Keratinocyte (primary cell): Measurements from ENCODE around the gene OPTN. TPM values are rescaled to one million over a fixed set of nuclear protein-coding genes. Genes with fewer than 3 reads are reported as not detected.
"Not testable (repeated sequence)": the region's sequence is repeated elsewhere in the genome, so short reads cannot be mapped to it uniquely, and the experiment has no call there.

ENCODE experiments used
- DNase-seq: peaks from one replicate; pipeline ENCODE4 v3.0.0-alpha.2; 2011; ENCODE audit warnings: low read depth, missing footprints, low spot score
- FAIRE-seq: peaks from 2 replicates; lab custom pipeline; 2011; peaks lifted over from hg19 to GRCh38; lab: Jason Lieb, UNC
- H2AFZ ChIP-seq: 2 replicates; pipeline ENCODE4 v1.6.0; 2012; ENCODE audit warnings: low read length, control low read depth, inconsistent platforms; ENCODE audit not compliant: control insufficient read depth
- H3K27ac ChIP-seq: 2 replicates; pipeline ENCODE4 v1.5.1; 2011; ENCODE audit warnings: low read length; ENCODE audit not compliant: control insufficient read depth, insufficient read depth
- H3K27me3 ChIP-seq: 3 replicates; pipeline ENCODE4 v1.6.0; 2011; ENCODE audit warnings: low read length; ENCODE audit not compliant: control insufficient read depth, insufficient read depth; ENCODE audit errors: extremely low read depth
- H3K36me3 ChIP-seq, 2 experiments: 2 replicates in 1 of 2; 3 replicates in 1 of 2; pipeline ENCODE4 v1.5.1; 2011; ENCODE audit warnings: low read length in 2 of 2, mild to moderate bottlenecking in 1 of 2; ENCODE audit not compliant: control insufficient read depth in 2 of 2, insufficient read depth in 2 of 2; ENCODE audit errors: extremely low read depth in 1 of 2
- H3K4me1 ChIP-seq: 3 replicates; pipeline ENCODE4 v1.5.1; 2011; ENCODE audit warnings: low read length; ENCODE audit not compliant: control insufficient read depth, insufficient read depth; ENCODE audit errors: extremely low read depth
- H3K4me2 ChIP-seq: 3 replicates; pipeline ENCODE4 v1.6.0; 2011; ENCODE audit warnings: low read depth, low read length; ENCODE audit not compliant: control insufficient read depth, insufficient read depth; ENCODE audit errors: extremely low read depth
- H3K4me3 ChIP-seq, 3 experiments: fragments of 200-600 bp in 1 of 3; sonication (generic) in 1 of 3; 2 replicates in 2 of 3; 3 replicates in 1 of 3; pipeline ENCODE4 v1.5.1; 2011 to 2016; ENCODE audit warnings: low read length in 3 of 3, mild to moderate bottlenecking in 3 of 3, control low read depth in 2 of 3, inconsistent platforms in 1 of 3, low read depth in 1 of 3, mixed read lengths in 1 of 3, mixed run types in 1 of 3, moderate library complexity in 1 of 3; ENCODE audit not compliant: control insufficient read depth in 2 of 3, insufficient read depth in 2 of 3; ENCODE audit errors: extremely low read depth in 1 of 3
- H3K79me2 ChIP-seq: 2 replicates; pipeline ENCODE4 v1.6.0; 2012; ENCODE audit warnings: low read length; ENCODE audit not compliant: control insufficient read depth, insufficient read depth
- H3K9ac ChIP-seq: 3 replicates; pipeline ENCODE4 v1.6.0; 2011; ENCODE audit warnings: low read length; ENCODE audit not compliant: control insufficient read depth, insufficient read depth; ENCODE audit errors: extremely low read depth
- H3K9me1 ChIP-seq: 3 replicates; pipeline ENCODE4 v1.6.0; 2011; ENCODE audit warnings: low read length; ENCODE audit not compliant: control insufficient read depth, insufficient read depth; ENCODE audit errors: extremely low read depth
- H3K9me3 ChIP-seq: 2 replicates; pipeline ENCODE4 v1.5.1; 2012; ENCODE audit warnings: low read depth, low read length; ENCODE audit not compliant: control insufficient read depth
- H4K20me1 ChIP-seq: 3 replicates; pipeline ENCODE4 v1.6.0; 2011; ENCODE audit warnings: low read length; ENCODE audit not compliant: control insufficient read depth, insufficient read depth; ENCODE audit errors: extremely low read depth
- CTCF ChIP-seq, 3 experiments: IDR thresholded peaks in 1 of 3; conservative IDR thresholded peaks in 1 of 3; optimal IDR thresholded peaks in 1 of 3; 2 replicates in 2 of 3; 3 replicates in 1 of 3; pipeline versions ENCODE3 to v1.5.1; 2011; ENCODE audit warnings: low read length in 3 of 3, mild to moderate bottlenecking in 3 of 3, moderate library complexity in 2 of 3, control low read depth in 1 of 3, inconsistent platforms in 1 of 3; ENCODE audit not compliant: insufficient read depth in 2 of 3; ENCODE audit errors: extremely low read depth in 1 of 3
- EZH2 ChIP-seq: IDR thresholded peaks from one replicate; pipeline ENCODE4 v1.6.1; 2012; ENCODE audit warnings: inconsistent platforms, mild to moderate bottlenecking, low read length, moderate library complexity
- dilution Hi-C: fragments of 300-500 bp; cut with MboI; formaldehyde crosslinking; loops from one replicate; pipeline ENCODE4 v1.7.0; 2020; ENCODE audit warnings: low sequenced_read_pairs; ENCODE audit not compliant: extremely low pct_ligation_motif_present
- polyA minus RNA-seq, 3 experiments: library from RNA; depleted of rRNA, polyadenylated mRNA; stranded (reverse); fragments of >200 nt; gene quantifications; 1 replicate in 1 of 3; 2 replicates in 1 of 3; 3 replicates in 1 of 3; pipeline ENCODE4 v1.2.3, GENCODE V29; 2011
- polyA plus RNA-seq, 5 experiments: library from polyadenylated mRNA; depleted of rRNA in 3 of 5; stranded (reverse) in 3 of 5; stranded (forward) in 1 of 5; unstranded in 1 of 5; fragments of >200 nt; gene quantifications; 1 replicate in 1 of 5; 2 replicates in 3 of 5; 3 replicates in 1 of 5; pipeline versions ENCODE4 v1.2.1 to v1.2.3, GENCODE V29; 2011 to 2012; ENCODE audit warnings: missing spikeins in 2 of 5, low read depth in 1 of 5, low replicate concordance in 1 of 5

The OPTN gene
- polyA plus RNA-seq = 69.4 to 92.3 TPM (median 71.9 TPM) in 3 replicates
- polyA plus RNA-seq (2011; ENCODE audit: low read depth) = 119 TPM
- 89.7 and 91.3 TPM in 2 replicates for polyA plus RNA-seq (2011; cell fraction: cytosol; rRNA removed)
- polyA plus RNA-seq (2011; cell fraction: nucleus; rRNA removed) = 61.6 and 70.9 TPM in 2 replicates
- polyA plus RNA-seq (2012; ENCODE audit: low replicate concordance) = 110 and 128 TPM in 2 replicates
- 52.7 to 70.5 TPM (median 54.0 TPM) in 3 replicates for polyA minus RNA-seq
- polyA minus RNA-seq (2011; cell fraction: cytosol; rRNA and poly(A)+ RNA removed) = 44.5 TPM
- polyA minus RNA-seq (2011; cell fraction: nucleus; rRNA and poly(A)+ RNA removed) = 28.9 and 44.5 TPM in 2 replicates

DNA sequence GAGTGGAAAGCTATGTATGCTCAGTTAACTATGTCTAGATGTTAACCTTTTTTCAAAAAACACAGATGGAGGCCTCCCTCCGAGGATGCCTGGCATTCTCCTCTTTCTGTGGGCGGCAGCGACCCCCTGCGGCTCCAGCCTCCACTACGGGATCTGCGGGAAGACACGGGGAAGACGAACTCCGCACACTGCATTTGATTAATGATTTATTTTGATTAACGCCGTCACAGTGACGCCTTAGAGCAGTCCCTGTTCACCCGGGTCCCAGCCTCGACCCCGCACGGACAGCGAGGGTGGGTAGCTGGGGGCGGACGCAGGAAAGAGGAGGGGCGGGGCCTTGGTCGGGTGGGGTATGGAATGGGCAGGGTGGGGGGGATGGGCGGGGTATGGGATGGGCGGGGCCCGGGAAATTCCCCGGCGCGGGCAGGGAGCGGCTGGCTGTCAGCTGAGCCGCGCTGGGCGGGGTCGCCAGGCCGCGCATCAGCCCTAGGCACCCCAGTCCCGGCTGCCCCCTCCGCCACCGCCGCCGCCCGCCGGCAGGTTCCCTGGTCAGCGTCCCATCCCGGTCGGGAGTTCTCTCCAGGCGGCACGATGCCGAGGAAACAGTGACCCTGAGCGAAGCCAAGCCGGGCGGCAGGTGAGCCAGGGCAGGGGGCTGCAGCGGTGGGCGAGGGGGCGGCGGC lies at the start of gene OPTN:
OPTN (plus strand) TSS at position 498 of the 683 bp plus-strand sequence. CDS start 8,960 bp downstream, outside the sequence.
- no peak for TF ChIP-seq EZH2
- TF ChIP-seq CTCF (optimal IDR thresholded peaks at IDR 0.05 in 1 of 3, IDR thresholded peaks at IDR 0.05 in 1 of 3, conservative IDR thresholded peaks at IDR 0.05 in 1 of 3; ENCODE audit: extremely low read depth in 1 of 3, insufficient read depth in 2 of 3, low read length in 3 of 3) = peak; percentile 74 to 87 (median 85)
- Histone ChIP-seq H2AFZ (peak within 1 kb of the TSS; percentile 94), H3K79me2 (peaks cover 40% of the 10 kb centered on the region), H3K27ac (peak within 1 kb of the TSS; percentile 97), H3K27me3 (no peaks in the 10 kb centered on the region), H3K9ac (peak within 1 kb of the TSS; percentile 97), H3K4me1 (peaks cover 10% of the 10 kb centered on the region), H3K4me3 (peak within 1 kb of the TSS; percentile 92 to 99 (median 92)), H3K4me2 (peak within 1 kb of the TSS; percentile 100), H3K9me1 (no peaks in the 10 kb centered on the region), H3K9me3 (no peaks in the 10 kb centered on the region), H4K20me1 (no peaks in the 10 kb centered on the region), H3K36me3 (peaks cover 4 to 5% of the 10 kb centered on the region in 2 experiments)
- DNase-seq (no peak), FAIRE-seq (no peak)
- dilution Hi-C loops = no loop called here

GRCh38 chr10:13051126-13051694 lies 48.8 kb upstream of the OPTN start:
- Histone ChIP-seq H3K4me2 (no peak overlapping the region), H3K9me3 (no peaks in the 10 kb centered on the region), H2AFZ (no peak overlapping the region), H3K9me1 (no peaks in the 10 kb centered on the region), H3K27ac (no peak overlapping the region), H3K4me3 (no peak overlapping the region), H4K20me1 (no peaks in the 10 kb centered on the region), H3K36me3 (no peaks in the 10 kb centered on the region), H3K79me2 (no peaks in the 10 kb centered on the region), H3K27me3 (peaks cover 8% of the 10 kb centered on the region), H3K9ac (no peak overlapping the region), H3K4me1 (no peaks in the 10 kb centered on the region)
- FAIRE-seq (no peak), DNase-seq (no peak)
- dilution Hi-C loops = no loop called here
- TF ChIP-seq CTCF (optimal IDR thresholded peaks at IDR 0.05 in 1 of 3, IDR thresholded peaks at IDR 0.05 in 1 of 3, conservative IDR thresholded peaks at IDR 0.05 in 1 of 3; ENCODE audit: extremely low read depth in 1 of 3, insufficient read depth in 2 of 3, low read length in 3 of 3) = no peak
- TF ChIP-seq EZH2 = no peak

DNA sequence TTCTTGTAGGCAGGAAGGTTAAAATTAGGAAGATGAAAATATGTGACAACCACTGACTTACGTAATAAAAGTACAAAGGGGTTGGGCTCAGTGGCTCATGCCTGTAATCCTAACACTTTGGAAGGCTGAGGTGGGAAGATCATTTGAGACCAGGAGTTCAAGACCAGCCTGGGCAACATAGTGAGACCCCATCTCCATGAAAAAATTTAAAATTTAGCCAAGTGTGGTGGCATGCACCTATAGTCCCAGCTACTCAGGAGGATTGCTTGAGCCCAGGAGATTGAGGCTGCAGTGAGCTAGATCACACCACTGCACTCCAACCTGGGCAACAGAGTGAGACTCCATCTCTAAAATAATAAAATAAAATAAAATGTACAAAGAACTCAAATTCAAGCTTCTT lies 46.8 kb upstream of the OPTN start:
- H4K20me1 ChIP-seq, H3K9ac ChIP-seq, H2AFZ ChIP-seq, DNase-seq, H3K27me3 ChIP-seq, H3K27ac ChIP-seq, H3K4me2 ChIP-seq, FAIRE-seq, H3K4me1 ChIP-seq, H3K4me3 ChIP-seq, H3K9me3 ChIP-seq, H3K79me2 ChIP-seq, H3K36me3 ChIP-seq, dilution Hi-C loops, H3K9me1 ChIP-seq: not testable (repeated sequence)
